ENCODE measurements around the gene NHP2. TPM values are rescaled to one million over a fixed set of nuclear protein-coding genes. Genes with fewer than 3 reads are reported as not detected.
A peak's percentile ranks its signal among the peaks of the same experiment; 100 is the strongest.

The NHP2 gene
- total and polyA plus RNA-seq, 10 of the 15 experiments (the other 5 are each of a cell fraction or from before 2014, with no cell fraction given), result 39.2 to 513 (median 198) TPM

- TF ChIP-seq, protein P1, sequence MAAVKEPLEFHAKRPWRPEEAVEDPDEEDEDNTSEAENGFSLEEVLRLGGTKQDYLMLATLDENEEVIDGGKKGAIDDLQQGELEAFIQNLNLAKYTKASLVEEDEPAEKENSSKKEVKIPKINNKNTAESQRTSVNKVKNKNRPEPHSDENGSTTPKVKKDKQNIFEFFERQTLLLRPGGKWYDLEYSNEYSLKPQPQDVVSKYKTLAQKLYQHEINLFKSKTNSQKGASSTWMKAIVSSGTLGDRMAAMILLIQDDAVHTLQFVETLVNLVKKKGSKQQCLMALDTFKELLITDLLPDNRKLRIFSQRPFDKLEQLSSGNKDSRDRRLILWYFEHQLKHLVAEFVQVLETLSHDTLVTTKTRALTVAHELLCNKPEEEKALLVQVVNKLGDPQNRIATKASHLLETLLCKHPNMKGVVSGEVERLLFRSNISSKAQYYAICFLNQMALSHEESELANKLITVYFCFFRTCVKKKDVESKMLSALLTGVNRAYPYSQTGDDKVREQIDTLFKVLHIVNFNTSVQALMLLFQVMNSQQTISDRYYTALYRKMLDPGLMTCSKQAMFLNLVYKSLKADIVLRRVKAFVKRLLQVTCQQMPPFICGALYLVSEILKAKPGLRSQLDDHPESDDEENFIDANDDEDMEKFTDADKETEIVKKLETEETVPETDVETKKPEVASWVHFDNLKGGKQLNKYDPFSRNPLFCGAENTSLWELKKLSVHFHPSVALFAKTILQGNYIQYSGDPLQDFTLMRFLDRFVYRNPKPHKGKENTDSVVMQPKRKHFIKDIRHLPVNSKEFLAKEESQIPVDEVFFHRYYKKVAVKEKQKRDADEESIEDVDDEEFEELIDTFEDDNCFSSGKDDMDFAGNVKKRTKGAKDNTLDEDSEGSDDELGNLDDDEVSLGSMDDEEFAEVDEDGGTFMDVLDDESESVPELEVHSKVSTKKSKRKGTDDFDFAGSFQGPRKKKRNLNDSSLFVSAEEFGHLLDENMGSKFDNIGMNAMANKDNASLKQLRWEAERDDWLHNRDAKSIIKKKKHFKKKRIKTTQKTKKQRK (IDR thresholded peaks at IDR 0.05; ENCODE audit: low read depth, low read length), result no peak
- no peak for TF ChIP-seq CEBPB (IDR thresholded peaks at IDR 0.05; ENCODE audit: borderline replicate concordance in 1 of 2, low read depth in 2 of 2, low read length in 2 of 2)
- TF ChIP-seq ZNF207 (IDR thresholded peaks at IDR 0.05; ENCODE audit: borderline replicate concordance), result no peak
- no peak for TF ChIP-seq ZNF592 (IDR thresholded peaks at IDR 0.05)
- TF ChIP-seq TBL1XR1 (IDR thresholded peaks at IDR 0.05; ENCODE audit: low read depth, low read length), result no peak
- no peak; the same call in 1 of the 2 replicates for TF ChIP-seq EED (IDR thresholded peaks at IDR 0.05; ENCODE audit: low read depth)
- 0 out of 2 replicates have a peak, but pooled peaks have one; percentile 38 for TF ChIP-seq TARDBP (IDR thresholded peaks at IDR 0.05; ENCODE audit: borderline replicate concordance)
- TF ChIP-seq TCF3 (IDR thresholded peaks at IDR 0.05; ENCODE audit: borderline replicate concordance, insufficient read depth, low read depth, low read length), result peak; percentile 90
- 0 out of 2 replicates have a peak, but pooled peaks have one; percentile 46 for TF ChIP-seq YY1 (IDR thresholded peaks at IDR 0.05; ENCODE audit: low read depth, low read length)
- TF ChIP-seq, protein P2, sequence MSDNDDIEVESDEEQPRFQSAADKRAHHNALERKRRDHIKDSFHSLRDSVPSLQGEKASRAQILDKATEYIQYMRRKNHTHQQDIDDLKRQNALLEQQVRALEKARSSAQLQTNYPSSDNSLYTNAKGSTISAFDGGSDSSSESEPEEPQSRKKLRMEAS (IDR thresholded peaks at IDR 0.05; ENCODE audit: low read depth, low read length), result peak; percentile 51; the same call in 1 of the 2 replicates
These were observed 32.9 kb downstream of the NHP2 start (continued) for GRCh38 chr5:178120607-178121357.
